Endothelial cell of umbilical vein (primary cell): ENCODE results near the gene SCYL2. TPM values are rescaled to one million over a fixed set of nuclear protein-coding genes. Genes with fewer than 3 reads are reported as not detected.

ENCODE experiments used
- BruUV-seq: library from RNA; stranded (reverse); fragments of 400-500 nt; replicated peaks from 2 replicates; lab custom pipeline; 2021; lab: Mats Ljungman, UMichigan
- CTCF ChIA-PET: fragments of 300-600, 350-600 bp; sonication (Branson Sonifier 250); formaldehyde crosslinking; loops from one replicate; lab custom pipeline; 2021; ENCODE audit warnings: antibody characterized with exemption, inconsistent platforms; lab: Charles Lee
- POLR2A ChIA-PET: fragments of 300-600, 350-600 bp; sonication (Branson Sonifier 250); formaldehyde crosslinking; loops from one replicate; lab custom pipeline; 2021; ENCODE audit warnings: antibody characterized with exemption, inconsistent platforms; lab: Charles Lee
- DNase-seq: peaks from one replicate; pipeline ENCODE4 v3.0.0-alpha.2; 2011; ENCODE audit warnings: low read depth, low spot score
- FAIRE-seq: peaks from 2 replicates; lab custom pipeline; 2011; peaks lifted over from hg19 to GRCh38; lab: Jason Lieb, UNC
- H2AFZ ChIP-seq: 2 replicates; pipeline ENCODE4 v1.6.0; 2012; ENCODE audit warnings: low read depth, low read length, control low read depth, inconsistent platforms
- H3K27ac ChIP-seq: 2 replicates; pipeline ENCODE4 v1.5.1; 2011; ENCODE audit warnings: low read depth, mild to moderate bottlenecking, control low read depth, low read length, moderate library complexity; ENCODE audit not compliant: insufficient read depth
- H3K27me3 ChIP-seq, 2 experiments: 2 replicates each; pipeline versions ENCODE4 v1.6.0 to v1.6.1; 2011; ENCODE audit warnings: low read length in 2 of 2, mixed read lengths in 1 of 2; ENCODE audit not compliant: control insufficient read depth in 2 of 2, insufficient read depth in 2 of 2
- H3K36me3 ChIP-seq, 2 experiments: 2 replicates in 1 of 2; 3 replicates in 1 of 2; pipeline ENCODE4 v1.5.1; 2011; ENCODE audit warnings: low read length in 2 of 2, mild to moderate bottlenecking in 1 of 2, moderate library complexity in 1 of 2; ENCODE audit not compliant: control insufficient read depth in 2 of 2, insufficient read depth in 2 of 2; ENCODE audit errors: extremely low read depth in 1 of 2
- H3K4me1 ChIP-seq: 3 replicates; pipeline ENCODE4 v1.5.1; 2011; ENCODE audit warnings: mild to moderate bottlenecking, low read length; ENCODE audit not compliant: control insufficient read depth, insufficient read depth; ENCODE audit errors: extremely low read depth
- H3K4me2 ChIP-seq: 2 replicates; pipeline ENCODE4 v1.6.1; 2011; ENCODE audit warnings: low read length, control low read depth, mixed read lengths; ENCODE audit not compliant: insufficient read depth
- H3K4me3 ChIP-seq, 3 experiments: fragments of 200-600 bp in 1 of 3; sonication (generic), shearing (Covaris generic) in 1 of 3; replicated peaks in 1 of 3; 2 replicates each; pipeline ENCODE4 v1.5.1; 2011 to 2016; ENCODE audit warnings: control low read depth in 3 of 3, low read length in 3 of 3, mild to moderate bottlenecking in 2 of 3, inconsistent platforms in 1 of 3, low read depth in 1 of 3, moderate library complexity in 1 of 3; ENCODE audit not compliant: insufficient read depth in 1 of 3
- H3K79me2 ChIP-seq: 2 replicates; pipeline ENCODE4 v1.6.0; 2012; ENCODE audit warnings: low read length, inconsistent platforms; ENCODE audit not compliant: control insufficient read depth, insufficient read depth
- H3K9ac ChIP-seq: replicated peaks from 2 replicates; pipeline ENCODE3; 2011; ENCODE audit warnings: low read length, control low read depth; ENCODE audit not compliant: insufficient read depth; ENCODE audit errors: extremely low read depth
- H3K9me1 ChIP-seq: replicated peaks from 3 replicates; pipeline ENCODE4 v1.6.0; 2011; ENCODE audit warnings: mild to moderate bottlenecking, low read length; ENCODE audit not compliant: control insufficient read depth, insufficient read depth; ENCODE audit errors: extremely low read depth
- H3K9me3 ChIP-seq: replicated peaks from 2 replicates; pipeline ENCODE4 v1.5.1; 2012; ENCODE audit warnings: low read length, inconsistent platforms; ENCODE audit not compliant: control insufficient read depth, insufficient read depth
- H4K20me1 ChIP-seq: replicated peaks from 2 replicates; pipeline ENCODE3; 2011; ENCODE audit warnings: mild to moderate bottlenecking, low read length; ENCODE audit not compliant: control insufficient read depth, insufficient read depth; ENCODE audit errors: extremely low read depth
- CTCF ChIP-seq, 2 donors: IDR thresholded peaks; 1 replicate in 1 of 2; 2 replicates in 1 of 2; pipeline ENCODE4 v1.5.1; 2011; ENCODE audit warnings: low read length in 2 of 2, mild to moderate bottlenecking in 2 of 2, moderate library complexity in 2 of 2, control low read depth in 1 of 2, inconsistent platforms in 1 of 2, low read depth in 1 of 2; ENCODE audit not compliant: insufficient read depth in 1 of 2; ENCODE audit errors: extremely low read depth in 1 of 2
- EZH2 ChIP-seq: IDR thresholded peaks from 2 replicates; pipeline ENCODE4 v1.6.1; 2012; ENCODE audit warnings: borderline replicate concordance, low read depth, mild to moderate bottlenecking, moderate library complexity, low read length, inconsistent platforms; ENCODE audit not compliant: severe bottlenecking
- FOS ChIP-seq: IDR thresholded peaks from 2 replicates; pipeline ENCODE4 v1.6.1; 2011; ENCODE audit warnings: mild to moderate bottlenecking, low read length, moderate library complexity, borderline replicate concordance; ENCODE audit not compliant: insufficient read depth
- GATA2 ChIP-seq: IDR thresholded peaks from 2 replicates; pipeline ENCODE4 v1.7.0; 2011; ENCODE audit warnings: low read depth, mild to moderate bottlenecking, moderate library complexity, mixed read lengths, low read length; ENCODE audit not compliant: insufficient read length, insufficient read depth
- JUN ChIP-seq: IDR thresholded peaks from 2 replicates; pipeline ENCODE4 v1.6.1; 2011; ENCODE audit warnings: borderline replicate concordance, low read depth; ENCODE audit not compliant: insufficient read length, insufficient read depth
- MAX ChIP-seq: IDR thresholded peaks from 2 replicates; pipeline ENCODE4 v1.6.1; 2011; ENCODE audit not compliant: insufficient read depth, insufficient read length
- MYC ChIP-seq: IDR thresholded peaks from one replicate; pipeline ENCODE4 v1.6.1; 2011; ENCODE audit warnings: mild to moderate bottlenecking, low read depth, low read length
- POLR2A ChIP-seq: IDR thresholded peaks from 2 replicates; pipeline ENCODE4 v1.6.1; 2012; ENCODE audit warnings: low read depth, mild to moderate bottlenecking, control low read depth, low read length
- POLR2AphosphoS5 ChIP-seq: IDR thresholded peaks from 2 replicates; pipeline ENCODE4 v1.6.1; 2012; ENCODE audit warnings: low read depth, mild to moderate bottlenecking, control low read depth, low read length, moderate library complexity; ENCODE audit not compliant: insufficient read depth
- dilution Hi-C: fragments of 300-500 bp; cut with MboI; formaldehyde crosslinking; loops from one replicate; pipeline ENCODE4 v1.15.0; 2019; ENCODE audit warnings: low sequenced_read_pairs; ENCODE audit not compliant: extremely low pct_ligation_motif_present
- intact Hi-C: fragments of 100-400 bp; cut with micrococcal nuclease; formaldehyde crosslinking; loops from one replicate; pipeline ENCODE4 v1.10.0; 2022
- polyA plus RNA-seq, 4 experiments: library from polyadenylated mRNA; depleted of rRNA in 3 of 4; stranded (reverse) in 3 of 4; unstranded in 1 of 4; fragments of >200 nt; gene quantifications; 2 replicates each; pipeline versions ENCODE4 v1.2.1 to v1.2.3, GENCODE V29; 2011 to 2012; ENCODE audit warnings: missing spikeins in 1 of 4
- total RNA-seq: library from RNA; stranded (reverse); gene quantifications from 2 replicates; pipeline ENCODE4 v1.2.3, GENCODE V29; 2021

The SCYL2 gene
- total and polyA plus RNA-seq, 2 donors (not counting 3 experiments of a cell fraction or from before 2014, with no cell fraction given) = 12.5 to 41.4 TPM

GRCh38 chr12:100360450-100360849 is 93.5 kb downstream of the SCYL2 start:
- BruUV-seq = no TSS peak
- H3K36me3 ChIP-seq = no peaks in the 10 kb centered on the region
- no peak overlapping the region for H3K9ac ChIP-seq
- H3K79me2 ChIP-seq = no peaks in the 10 kb centered on the region
- ChIA-PET POLR2A (no interaction called here), CTCF (interaction anchor here (1.8 kb wide), 1 partner anchor 9 kb away, joined by 3 read pairs; no protein-coding TSS in a partner anchor)
- TF ChIP-seq GATA2 (no peak), POLR2AphosphoS5 (no peak), MYC (no peak), CTCF (IDR thresholded peaks at IDR 0.05; ENCODE audit: extremely low read depth in 1 of 2, insufficient read depth in 1 of 2, low read depth in 1 of 2, low read length in 2 of 2) (no peak), MAX (no peak), EZH2 (no peak), JUN (no peak), FOS (no peak), POLR2A (no peak)
- H3K27me3 ChIP-seq = peaks cover 0 to 5% of the 10 kb centered on the region in 2 experiments
- no peak overlapping the region for H2AFZ ChIP-seq
- H3K4me1 ChIP-seq = no peaks in the 10 kb centered on the region
- H3K4me2 ChIP-seq = no peak overlapping the region
- FAIRE-seq (no peak), DNase-seq (no peak)
- H3K4me3 ChIP-seq = no peak overlapping the region
- no peaks in the 10 kb centered on the region for H3K9me1 ChIP-seq
- dilution Hi-C loops = no loop called here
- H3K27ac ChIP-seq = no peak overlapping the region
- intact Hi-C loops = no loop called here
- no peaks in the 10 kb centered on the region for H4K20me1 ChIP-seq
- H3K9me3 ChIP-seq = no peaks in the 10 kb centered on the region
